Prostate gland (tissue), 2 donors: ENCODE data around the gene ARF3.

Source experiments
- POLR2A ChIP-seq: fragments of 450-650 bp; IDR thresholded peaks from one replicate; pipeline ENCODE4 v1.6.1; 2016; ENCODE audit warnings: antibody characterized with exemption, mild to moderate bottlenecking
- POLR2AphosphoS5 ChIP-seq: sonication (generic); formaldehyde crosslinking; IDR thresholded peaks from one replicate; pipeline ENCODE4 v1.6.1; 2017; ENCODE audit warnings: antibody characterized with exemption
- TF ChIP-seq, protein P1 (sequence below), 4 experiments: fragments of 200-600 bp in 2 of 4; fragments of 450-650 bp in 2 of 4; sonication (generic) in 2 of 4; IDR thresholded peaks; 1 replicate in 3 of 4; 2 replicates in 1 of 4; pipeline ENCODE4 v1.5.1; 2016 to 2019; ENCODE audit warnings: antibody characterized with exemption in 4 of 4, mild to moderate bottlenecking in 2 of 4, moderate library complexity in 2 of 4

GRCh38 chr12:48899651-48900050, 57.6 kb downstream of the ARF3 start:
- TF ChIP-seq, protein P1, sequence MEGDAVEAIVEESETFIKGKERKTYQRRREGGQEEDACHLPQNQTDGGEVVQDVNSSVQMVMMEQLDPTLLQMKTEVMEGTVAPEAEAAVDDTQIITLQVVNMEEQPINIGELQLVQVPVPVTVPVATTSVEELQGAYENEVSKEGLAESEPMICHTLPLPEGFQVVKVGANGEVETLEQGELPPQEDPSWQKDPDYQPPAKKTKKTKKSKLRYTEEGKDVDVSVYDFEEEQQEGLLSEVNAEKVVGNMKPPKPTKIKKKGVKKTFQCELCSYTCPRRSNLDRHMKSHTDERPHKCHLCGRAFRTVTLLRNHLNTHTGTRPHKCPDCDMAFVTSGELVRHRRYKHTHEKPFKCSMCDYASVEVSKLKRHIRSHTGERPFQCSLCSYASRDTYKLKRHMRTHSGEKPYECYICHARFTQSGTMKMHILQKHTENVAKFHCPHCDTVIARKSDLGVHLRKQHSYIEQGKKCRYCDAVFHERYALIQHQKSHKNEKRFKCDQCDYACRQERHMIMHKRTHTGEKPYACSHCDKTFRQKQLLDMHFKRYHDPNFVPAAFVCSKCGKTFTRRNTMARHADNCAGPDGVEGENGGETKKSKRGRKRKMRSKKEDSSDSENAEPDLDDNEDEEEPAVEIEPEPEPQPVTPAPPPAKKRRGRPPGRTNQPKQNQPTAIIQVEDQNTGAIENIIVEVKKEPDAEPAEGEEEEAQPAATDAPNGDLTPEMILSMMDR (IDR thresholded peaks at IDR 0.05): no peak
- TF ChIP-seq POLR2A (no peak), POLR2AphosphoS5 (no peak)
